ENCODE data around the gene AGAP3. TPM values are rescaled to one million over a fixed set of nuclear protein-coding genes. Genes with fewer than 3 reads are reported as not detected.

AGAP3 gene
- total and polyA plus RNA-seq, 4 donors: 3.9 to 27.0 (median 17.6) TPM

- TF ChIP-seq CTCF (IDR thresholded peaks at IDR 0.05; ENCODE audit: low read depth, low read length, missing input control) (no peak), JUND (IDR thresholded peaks at IDR 0.05) (no peak), NR2F2 (IDR thresholded peaks at IDR 0.05) (no peak), HNF4G (IDR thresholded peaks at IDR 0.05) (no peak), FOXA1 (IDR thresholded peaks at IDR 0.05) (no peak), ATF3 (IDR thresholded peaks at IDR 0.05) (no peak), FOXA2 (IDR thresholded peaks at IDR 0.05) (no peak), EGR1 (IDR thresholded peaks at IDR 0.05; ENCODE audit: low read depth in 2 of 2) (no peak), GABPA (IDR thresholded peaks at IDR 0.05 in 1 of 2, conservative IDR thresholded peaks at IDR 0.05 in 1 of 2) (no peak)
These were observed 91.0 kb downstream of the AGAP3 start (continued) for GRCh38 chr7:151177310-151177709.

- H3K4me3 ChIP-seq (ENCODE audit: low read depth in 1 of 3, low read length in 3 of 3): no peak overlapping the region
These were observed 92.0 kb downstream of the AGAP3 start for GRCh38 chr7:151178236-151178635.

More at GRCh38 chr7:151178236-151178635, 92.0 kb downstream of the AGAP3 start:
- Histone ChIP-seq H3K9me3 (ENCODE audit: control insufficient read depth in 4 of 4, low read length in 3 of 4) (no peaks in the 10 kb centered on the region), H3K9ac (ENCODE audit: low read depth in 1 of 2, low read length in 2 of 2) (no peak overlapping the region), H3K27ac (ENCODE audit: low read depth in 1 of 2, low read length in 2 of 2) (no peak overlapping the region), H3K36me3 (ENCODE audit: control insufficient read depth in 4 of 4, insufficient read depth in 3 of 4, low read depth in 1 of 4, low read length in 3 of 4) (no peaks in the 10 kb centered on the region), H3K27me3 (ENCODE audit: control insufficient read depth in 4 of 4, insufficient read depth in 4 of 4, low read length in 3 of 4) (no peaks in the 10 kb centered on the region), H3K4me1 (ENCODE audit: control insufficient read depth in 4 of 4, insufficient read depth in 4 of 4, low read length in 3 of 4) (no peaks in the 10 kb centered on the region)
- no peak for DNase-seq (ENCODE audit: low spot score)
- 86% methylated on average over 9 of the region's 9 CpGs for WGBS
- TF ChIP-seq YY1 (IDR thresholded peaks at IDR 0.05) (no peak), JUND (IDR thresholded peaks at IDR 0.05) (no peak), CTCF (IDR thresholded peaks at IDR 0.05; ENCODE audit: low read depth, low read length, missing input control) (no peak), HNF4G (IDR thresholded peaks at IDR 0.05) (no peak), GABPA (IDR thresholded peaks at IDR 0.05 in 1 of 2, conservative IDR thresholded peaks at IDR 0.05 in 1 of 2) (no peak), TAF1 (conservative IDR thresholded peaks at IDR 0.05) (no peak), REST (IDR thresholded peaks at IDR 0.05) (no peak), FOXA2 (IDR thresholded peaks at IDR 0.05) (no peak), RAD21 (IDR thresholded peaks at IDR 0.05) (no peak), MAX (IDR thresholded peaks at IDR 0.05) (no peak), NR2F2 (IDR thresholded peaks at IDR 0.05) (no peak), FOXA1 (IDR thresholded peaks at IDR 0.05) (no peak), RXRA (IDR thresholded peaks at IDR 0.05) (no peak), EGR1 (IDR thresholded peaks at IDR 0.05; ENCODE audit: low read depth in 2 of 2) (no peak), HNF4A (conservative IDR thresholded peaks at IDR 0.05) (no peak)
